Panc1 (cell line): ENCODE measurements around the gene WDR59. TPM values are rescaled to one million over a fixed set of nuclear protein-coding genes. Genes with fewer than 3 reads are reported as not detected.

Experiments
- ATAC-seq: fragments of 200-7000 bp; cut with Tn5 transposase; 2 replicates; pipeline ENCODE4 v1.9.1; 2020; ENCODE audit warnings: mild to moderate bottlenecking, moderate library complexity
- BruUV-seq: library from RNA; stranded (reverse); fragments of 400-500 nt; replicated peaks from 2 replicates; lab custom pipeline; 2021; lab: Mats Ljungman, UMichigan
- CTCF ChIA-PET: fragments of 300-600 bp; sonication (Branson Sonifier 250); formaldehyde crosslinking; loops from one replicate; lab custom pipeline; 2022; ENCODE audit warnings: antibody characterized with exemption; lab: Charles Lee
- POLR2A ChIA-PET: fragments of 300-600 bp; sonication (Branson Sonifier 250); formaldehyde crosslinking; loops from one replicate; lab custom pipeline; 2022; ENCODE audit warnings: antibody characterized with exemption; lab: Charles Lee
- DNase-seq: peaks from one replicate; pipeline ENCODE4 v3.0.0-alpha.2; 2010; ENCODE audit warnings: low read depth, low spot score
- H3K27ac ChIP-seq: 2 replicates; pipeline ENCODE4 v1.5.1; 2011; ENCODE audit warnings: mild to moderate bottlenecking, low read length, inconsistent platforms
- H3K27me3 ChIP-seq: fragments of 200-500 bp; sonication (Bioruptor generic); 2 replicates; pipeline ENCODE4 v1.6.0; 2014; ENCODE audit warnings: low read length, inconsistent platforms; ENCODE audit not compliant: control insufficient read depth, insufficient read depth
- H3K36me3 ChIP-seq: fragments of 200-500 bp; sonication (Bioruptor generic); 2 replicates; pipeline ENCODE4 v1.5.1; 2014; ENCODE audit warnings: inconsistent platforms, mild to moderate bottlenecking, low read length, moderate library complexity; ENCODE audit not compliant: control insufficient read depth, insufficient read depth
- H3K4me1 ChIP-seq: 2 replicates; pipeline ENCODE4 v1.5.1; 2011; ENCODE audit warnings: inconsistent platforms, mild to moderate bottlenecking, low read length, moderate library complexity; ENCODE audit not compliant: control insufficient read depth, insufficient read depth
- H3K4me3 ChIP-seq, 2 experiments: 2 replicates each; pipeline ENCODE4 v1.5.1; 2011 to 2012; ENCODE audit warnings: low read depth in 2 of 2, low read length in 2 of 2, mild to moderate bottlenecking in 2 of 2, inconsistent platforms in 1 of 2, moderate library complexity in 1 of 2
- H3K9me3 ChIP-seq: fragments of 200-500 bp; sonication (Bioruptor generic); 2 replicates; pipeline ENCODE4 v1.5.1; 2014; ENCODE audit warnings: low read depth, mild to moderate bottlenecking, inconsistent platforms, low read length, moderate library complexity; ENCODE audit not compliant: control insufficient read depth, insufficient read depth
- CTCF ChIP-seq: fragments of 450-650 bp; IDR thresholded peaks from 2 replicates; pipeline ENCODE4 v1.5.1; 2017; ENCODE audit warnings: mild to moderate bottlenecking
- POLR2AphosphoS5 ChIP-seq: IDR thresholded peaks from 2 replicates; pipeline ENCODE4 v1.6.1; 2012; ENCODE audit warnings: mild to moderate bottlenecking, low read depth, low read length, moderate library complexity
- REST ChIP-seq, 2 experiments: IDR thresholded peaks; 2 replicates each; pipeline ENCODE4 v1.6.1; 2011 to 2012; ENCODE audit warnings: low read depth in 2 of 2, control low read depth in 1 of 2, low read length in 1 of 2, mild to moderate bottlenecking in 1 of 2, moderate library complexity in 1 of 2; ENCODE audit not compliant: insufficient read depth in 1 of 2
- SIN3A ChIP-seq: IDR thresholded peaks from 2 replicates; pipeline ENCODE4 v1.6.1; 2012; ENCODE audit warnings: low read depth, mild to moderate bottlenecking, low read length, moderate library complexity, borderline replicate concordance; ENCODE audit not compliant: insufficient read depth
- TCF7L2 ChIP-seq: IDR thresholded peaks from 2 replicates; pipeline ENCODE4 v1.6.1; 2011; ENCODE audit warnings: mild to moderate bottlenecking, low read depth, low read length, inconsistent platforms
- in situ Hi-C: cut with HindIII; loops from 2 replicates; pipeline ENCODE4 v1.10.0; 2016; ENCODE audit warnings: low sequenced_read_pairs, low pct_unique_long_range_greater_than_20kb
- intact Hi-C: fragments of 100-400 bp; cut with micrococcal nuclease; formaldehyde crosslinking; loops from one replicate; pipeline ENCODE4 v1.10.0; 2022; ENCODE audit not compliant: unreplicated experiment
- total RNA-seq: library from RNA; stranded (reverse); gene quantifications from one replicate; pipeline ENCODE4 v1.2.1, GENCODE V29; 2021; ENCODE audit not compliant: unreplicated experiment

The WDR59 gene
- total RNA-seq, 1 experiment from 2014 or later, result 58.7 TPM

GRCh38 chr16:74831467-74831866, 153.5 kb downstream of the WDR59 start:
- Histone ChIP-seq H3K27ac (no peak overlapping the region), H3K4me3 (no peak overlapping the region), H3K9me3 (no peaks in the 10 kb centered on the region), H3K4me1 (no peaks in the 10 kb centered on the region), H3K27me3 (peaks cover 2% of the 10 kb centered on the region; the same call in 1 of the 2 replicates), H3K36me3 (no peaks in the 10 kb centered on the region)
- TF ChIP-seq CTCF (no peak), TCF7L2 (no peak), SIN3A (no peak), POLR2AphosphoS5 (no peak), REST (IDR thresholded peaks at IDR 0.05; ENCODE audit: insufficient read depth in 1 of 2, low read depth in 2 of 2, low read length in 1 of 2) (no peak)
- in situ Hi-C loops, result no loop called here
- ChIA-PET POLR2A (no interaction called here), CTCF (no interaction called here)
- intact Hi-C loops, result no loop called here
- no peak for DNase-seq
- no peak for ATAC-seq
- BruUV-seq, result no TSS peak

GRCh38 chr16:74830648-74831047, 154.3 kb downstream of the WDR59 start:
- BruUV-seq, result no TSS peak
- H3K9me3 ChIP-seq, result no peaks in the 10 kb centered on the region
- no peak for DNase-seq
- intact Hi-C loops, result no loop called here
- no peak for TF ChIP-seq SIN3A
- TF ChIP-seq REST (IDR thresholded peaks at IDR 0.05; ENCODE audit: insufficient read depth in 1 of 2, low read depth in 2 of 2, low read length in 1 of 2), result no peak
- no peak for TF ChIP-seq POLR2AphosphoS5
- no peak for TF ChIP-seq CTCF
- TF ChIP-seq TCF7L2, result no peak
- no peaks in the 10 kb centered on the region for H3K36me3 ChIP-seq
- H3K27ac ChIP-seq, result no peak overlapping the region
- in situ Hi-C loops, result no loop called here
- no peak for ATAC-seq
- ChIA-PET POLR2A (no interaction called here), CTCF (no interaction called here)
- H3K4me1 ChIP-seq, result no peaks in the 10 kb centered on the region
- H3K4me3 ChIP-seq, result no peak overlapping the region
- H3K27me3 ChIP-seq, result peaks cover 2% of the 10 kb centered on the region; the same call in 1 of the 2 replicates
